ENCODE measurements around the gene GOSR2. TPM values are rescaled to one million over a fixed set of nuclear protein-coding genes. Genes with fewer than 3 reads are reported as not detected.

The GOSR2 gene
- total RNA-seq, 4 donors from 2014 or later, result 39.3 to 52.6 (median 48.1) TPM

DNA sequence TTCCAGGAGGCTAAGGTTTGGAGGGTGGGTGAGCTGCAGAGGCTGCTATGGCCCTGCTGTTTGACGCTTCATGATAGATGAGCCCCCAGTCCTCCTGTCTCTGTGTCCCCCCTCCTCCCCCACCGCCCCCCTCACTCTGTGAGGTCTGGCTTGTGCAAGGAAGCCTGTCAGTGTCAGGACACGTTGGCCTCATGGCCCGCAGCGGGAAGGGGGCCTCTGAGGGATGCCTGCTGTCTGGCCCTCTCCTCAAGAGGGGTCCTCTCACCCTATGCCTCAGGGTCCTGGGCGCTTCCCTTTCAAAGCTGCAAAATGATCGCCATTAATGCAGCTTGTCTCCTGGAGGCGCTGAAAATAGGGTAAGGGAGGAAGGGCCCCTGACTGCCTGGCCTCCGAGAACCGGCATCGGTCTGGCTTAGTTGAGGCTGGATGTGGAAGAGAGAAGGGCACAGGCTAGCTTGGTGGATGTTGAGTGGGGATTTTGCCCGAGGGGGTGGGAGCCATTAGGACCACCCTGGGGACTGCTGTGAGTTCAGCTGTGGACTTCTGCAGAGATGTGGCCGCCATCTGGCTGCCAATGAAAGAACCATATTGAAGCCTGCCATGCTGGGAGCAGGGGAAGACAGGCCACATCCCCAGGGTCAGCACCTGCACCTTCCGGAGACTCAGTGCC is 14.8 kb upstream of the GOSR2 start:
- no peak for TF ChIP-seq EP300 (IDR thresholded peaks at IDR 0.05)
- TF ChIP-seq, protein P1, sequence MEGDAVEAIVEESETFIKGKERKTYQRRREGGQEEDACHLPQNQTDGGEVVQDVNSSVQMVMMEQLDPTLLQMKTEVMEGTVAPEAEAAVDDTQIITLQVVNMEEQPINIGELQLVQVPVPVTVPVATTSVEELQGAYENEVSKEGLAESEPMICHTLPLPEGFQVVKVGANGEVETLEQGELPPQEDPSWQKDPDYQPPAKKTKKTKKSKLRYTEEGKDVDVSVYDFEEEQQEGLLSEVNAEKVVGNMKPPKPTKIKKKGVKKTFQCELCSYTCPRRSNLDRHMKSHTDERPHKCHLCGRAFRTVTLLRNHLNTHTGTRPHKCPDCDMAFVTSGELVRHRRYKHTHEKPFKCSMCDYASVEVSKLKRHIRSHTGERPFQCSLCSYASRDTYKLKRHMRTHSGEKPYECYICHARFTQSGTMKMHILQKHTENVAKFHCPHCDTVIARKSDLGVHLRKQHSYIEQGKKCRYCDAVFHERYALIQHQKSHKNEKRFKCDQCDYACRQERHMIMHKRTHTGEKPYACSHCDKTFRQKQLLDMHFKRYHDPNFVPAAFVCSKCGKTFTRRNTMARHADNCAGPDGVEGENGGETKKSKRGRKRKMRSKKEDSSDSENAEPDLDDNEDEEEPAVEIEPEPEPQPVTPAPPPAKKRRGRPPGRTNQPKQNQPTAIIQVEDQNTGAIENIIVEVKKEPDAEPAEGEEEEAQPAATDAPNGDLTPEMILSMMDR (IDR thresholded peaks at IDR 0.05), result no peak
- no peak for TF ChIP-seq POLR2A (IDR thresholded peaks at IDR 0.05)
- no peak for DNase-seq (ENCODE audit: low spot score in 2 of 2)

DNA sequence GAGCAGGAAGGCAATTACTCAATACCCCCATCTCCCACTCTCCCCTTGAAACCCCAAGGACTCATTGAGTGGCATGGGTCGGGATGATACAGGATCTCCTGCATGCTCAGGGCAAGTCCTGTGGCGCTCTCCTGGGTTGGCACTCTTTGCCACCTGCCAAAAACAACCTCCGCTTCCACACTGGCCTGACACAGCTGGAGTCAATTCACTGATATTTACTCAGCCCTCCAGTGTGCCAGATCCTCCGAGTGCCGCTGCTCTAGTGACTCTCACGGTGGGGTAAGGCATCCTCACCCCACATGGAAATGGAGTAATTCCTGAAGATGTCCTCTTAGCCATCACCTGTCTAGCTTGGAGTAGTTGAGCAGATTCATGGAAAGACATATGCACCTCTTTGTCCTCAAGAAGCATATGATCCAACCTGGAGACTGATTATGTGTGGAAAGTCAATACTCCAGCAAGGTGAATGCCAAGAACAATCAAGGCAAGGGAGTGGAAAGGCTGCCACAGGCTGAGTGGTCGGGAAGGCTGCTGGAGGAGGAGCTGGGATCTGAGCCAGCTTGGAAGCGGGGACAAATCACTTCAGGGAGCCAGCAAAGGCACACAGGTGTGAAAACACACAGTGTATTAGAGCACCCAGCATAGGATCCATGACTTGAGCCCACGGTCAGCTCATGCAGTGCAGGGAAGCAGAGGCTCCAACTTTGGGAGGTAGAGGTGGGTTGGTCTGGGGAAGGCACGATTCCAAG is 12.6 kb upstream of the GOSR2 start:
- no peak for DNase-seq (ENCODE audit: low spot score in 2 of 2)
- H3K36me3 ChIP-seq, result no peaks in the 10 kb centered on the region
- no peak overlapping the region for H3K27ac ChIP-seq
- no peaks in the 10 kb centered on the region for H3K9me3 ChIP-seq
- H3K4me1 ChIP-seq, result no peaks in the 10 kb centered on the region
- H3K4me3 ChIP-seq, result no peak overlapping the region
- H3K27me3 ChIP-seq, result peaks cover 0 to 18% of the 10 kb centered on the region in 2 donors
- WGBS, 2 donors, result 69 to 76% methylated on average over 9 to 10 of the region's 10 CpGs
- TF ChIP-seq EP300 (IDR thresholded peaks at IDR 0.05) (no peak), POLR2A (IDR thresholded peaks at IDR 0.05) (no peak)
- TF ChIP-seq, protein P1 (IDR thresholded peaks at IDR 0.05), result no peak

More for the DNA sequence above, 14.8 kb upstream of the GOSR2 start:
- H3K9me3 ChIP-seq, result no peaks in the 10 kb centered on the region
- peaks cover 0 to 18% of the 10 kb centered on the region in 2 donors for H3K27me3 ChIP-seq
- H3K4me3 ChIP-seq, result no peak overlapping the region
- 46 to 70% methylated on average over 14 of the region's 14 CpGs for WGBS, 2 donors
- no peak overlapping the region for H3K27ac ChIP-seq
- no peaks in the 10 kb centered on the region for H3K36me3 ChIP-seq
- H3K4me1 ChIP-seq, result no peaks in the 10 kb centered on the region

- peaks cover 0 to 18% of the 10 kb centered on the region in 2 donors for H3K27me3 ChIP-seq
- no peaks in the 10 kb centered on the region for H3K4me1 ChIP-seq
- no peaks in the 10 kb centered on the region for H3K9me3 ChIP-seq
- TF ChIP-seq EP300 (IDR thresholded peaks at IDR 0.05) (no peak), POLR2A (IDR thresholded peaks at IDR 0.05) (no peak)
- TF ChIP-seq, protein P1 (IDR thresholded peaks at IDR 0.05), result no peak
- H3K4me3 ChIP-seq, result no peak overlapping the region
- no peak for DNase-seq (ENCODE audit: low spot score in 2 of 2)
- peaks cover 0 to 5% (median 0%) of the 10 kb centered on the region in 3 donors for H3K36me3 ChIP-seq
- 79 to 94% methylated on average over 3 of the region's 3 CpGs for WGBS, 2 donors
- no peak overlapping the region for H3K27ac ChIP-seq
Measured at GRCh38 chr17:46911311-46911710, 11.6 kb upstream of the GOSR2 start.

DNA sequence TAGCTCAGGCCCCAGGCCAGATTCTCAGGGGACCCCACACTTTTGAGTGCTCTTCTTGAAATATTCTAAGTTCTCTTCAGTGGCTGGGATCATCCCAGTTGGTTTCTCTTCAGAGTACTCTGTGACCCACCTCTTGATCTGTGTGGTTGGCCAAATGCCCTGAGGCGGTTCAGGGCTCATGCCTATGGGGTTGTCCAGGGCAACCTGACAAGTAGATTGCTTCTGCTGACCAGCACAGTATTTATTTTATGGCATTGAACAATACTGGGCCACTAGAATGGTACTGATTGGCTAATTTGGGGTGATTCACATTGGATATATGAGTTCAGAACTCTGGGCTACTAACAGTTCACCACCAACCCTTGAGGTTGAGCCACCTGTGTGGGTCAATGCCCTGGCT is 7.4 kb upstream of the GOSR2 start:
- 0 to 73% methylated on average over 1 of the region's 1 CpG for WGBS, 2 donors

More for the DNA sequence above, 7.4 kb upstream of the GOSR2 start:
- no peak for DNase-seq (ENCODE audit: low spot score in 2 of 2)
- Histone ChIP-seq H3K4me3 (no peak overlapping the region), H3K27me3 (no peaks in the 10 kb centered on the region), H3K36me3 (peaks cover 0 to 9% (median 0%) of the 10 kb centered on the region in 3 donors), H3K4me1 (no peaks in the 10 kb centered on the region), H3K27ac (no peak overlapping the region), H3K9me3 (no peaks in the 10 kb centered on the region)
- TF ChIP-seq, protein P1 (IDR thresholded peaks at IDR 0.05), result no peak
- TF ChIP-seq POLR2A (IDR thresholded peaks at IDR 0.05) (no peak), EP300 (IDR thresholded peaks at IDR 0.05) (no peak)

All from tibial nerve (tissue), 4 donors.